HG03354 (cell line): ENCODE data around the gene FARS2.
A peak's percentile ranks its signal among the peaks of the same experiment; 100 is the strongest.

Experiments
- ATAC-seq: cut with Tn5 transposase; IDR thresholded peaks from one replicate; pipeline ENCODE4 v1.9.1; 2021; ENCODE audit warnings: mild to moderate bottlenecking; ENCODE audit not compliant: unreplicated experiment, poor library complexity, severe bottlenecking

Gene FARS2

GRCh38 chr6:5515200-5515599 lies 253.9 kb downstream of the FARS2 start:
- no peak for ATAC-seq

- ATAC-seq: no peak
These were observed 254.7 kb downstream of the FARS2 start for GRCh38 chr6:5516036-5516435.

GRCh38 chr6:5517796-5518195 lies 256.5 kb downstream of the FARS2 start:
- peak; percentile 62 for ATAC-seq

DNA sequence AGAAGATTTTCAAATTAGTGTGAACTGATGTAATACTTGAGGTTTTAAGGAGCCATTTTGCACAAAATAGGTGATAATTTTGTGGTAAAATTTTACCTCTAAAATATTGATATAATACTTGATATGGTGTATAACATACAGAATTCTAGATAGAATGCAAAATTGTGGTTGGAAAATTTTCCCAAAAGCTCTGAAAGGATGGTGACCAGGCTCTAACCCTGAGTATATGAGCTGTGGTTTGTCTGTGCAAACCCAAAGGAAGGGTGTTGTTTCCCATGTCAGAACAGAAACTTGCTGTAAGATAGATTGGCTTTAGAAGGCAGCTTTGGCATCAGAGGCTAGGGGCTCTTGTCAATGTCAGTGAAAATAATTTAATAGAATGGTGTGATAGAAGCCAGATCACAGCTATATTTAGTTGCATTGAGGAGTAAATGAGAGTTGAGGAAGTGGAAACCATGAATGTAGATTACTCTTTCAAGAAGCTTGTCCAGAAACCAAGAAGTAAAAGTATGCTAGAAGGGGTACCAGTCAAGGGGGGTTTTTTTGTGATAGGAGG lies 257.7 kb downstream of the FARS2 start:
- no peak for ATAC-seq

DNA sequence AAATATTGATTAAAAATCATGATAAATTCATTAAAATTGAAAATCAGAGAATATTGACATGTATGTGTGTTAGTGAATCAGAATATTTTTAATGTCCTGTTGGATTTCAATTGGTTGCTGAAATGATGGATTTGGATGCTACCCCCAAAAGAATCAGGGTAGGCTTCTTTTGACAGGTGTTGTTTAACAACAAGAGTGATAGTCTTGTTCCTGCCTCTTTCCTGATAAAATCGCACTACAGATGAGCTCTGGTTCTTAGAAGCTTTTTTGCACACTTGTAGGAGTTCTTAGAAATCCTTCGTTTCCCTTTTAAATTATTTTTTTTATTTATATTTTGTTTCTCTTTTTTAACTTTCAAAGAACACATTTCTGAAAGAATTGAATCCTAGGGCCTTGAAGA lies 259.5 kb downstream of the FARS2 start:
- ATAC-seq: no peak

DNA sequence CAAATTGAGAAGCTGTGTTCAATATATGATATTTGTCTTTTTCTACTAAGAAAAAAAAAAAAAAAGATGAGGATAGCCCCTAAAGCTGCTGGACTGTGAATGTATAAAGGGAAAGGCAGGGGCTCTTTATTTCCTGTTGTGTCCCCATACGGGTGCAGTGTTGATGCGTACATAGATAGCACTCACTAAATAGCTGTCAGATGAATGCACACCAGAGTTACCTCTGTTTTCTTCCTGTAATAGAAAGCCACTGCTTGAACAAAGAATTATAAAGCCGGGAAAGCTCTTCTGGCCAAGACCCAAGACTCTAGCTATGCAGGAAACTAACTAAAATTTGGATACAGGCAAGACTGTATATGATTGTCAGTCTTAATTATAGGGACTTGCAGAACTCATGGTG lies 260.0 kb downstream of the FARS2 start:
- ATAC-seq: no peak

- no peak for ATAC-seq
These were observed 260.8 kb downstream of the FARS2 start for GRCh38 chr6:5522147-5522546.

GRCh38 chr6:5524110-5524509 lies 262.8 kb downstream of the FARS2 start:
- no peak for ATAC-seq

GRCh38 chr6:5525209-5525608 lies 263.9 kb downstream of the FARS2 start:
- no peak for ATAC-seq

DNA sequence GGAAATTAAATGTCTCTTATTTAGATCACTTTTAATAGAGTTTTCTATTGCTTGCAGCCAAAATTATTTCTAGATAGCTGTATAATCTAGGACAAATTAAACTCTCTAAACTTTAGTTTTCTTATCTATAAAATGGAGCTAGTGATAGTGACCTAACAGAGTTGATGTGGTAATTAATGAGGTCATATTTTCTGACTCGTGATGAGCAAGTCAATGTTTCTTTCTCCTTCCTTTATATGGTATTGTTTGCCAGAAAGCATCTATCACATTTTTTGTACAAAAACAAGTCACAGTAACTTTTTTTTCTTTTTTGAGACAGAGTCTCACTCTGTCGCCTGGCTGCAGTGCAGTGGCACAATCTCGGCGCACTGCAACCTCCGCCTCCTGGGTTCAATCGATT lies 267.7 kb downstream of the FARS2 start:
- ATAC-seq: no peak

DNA sequence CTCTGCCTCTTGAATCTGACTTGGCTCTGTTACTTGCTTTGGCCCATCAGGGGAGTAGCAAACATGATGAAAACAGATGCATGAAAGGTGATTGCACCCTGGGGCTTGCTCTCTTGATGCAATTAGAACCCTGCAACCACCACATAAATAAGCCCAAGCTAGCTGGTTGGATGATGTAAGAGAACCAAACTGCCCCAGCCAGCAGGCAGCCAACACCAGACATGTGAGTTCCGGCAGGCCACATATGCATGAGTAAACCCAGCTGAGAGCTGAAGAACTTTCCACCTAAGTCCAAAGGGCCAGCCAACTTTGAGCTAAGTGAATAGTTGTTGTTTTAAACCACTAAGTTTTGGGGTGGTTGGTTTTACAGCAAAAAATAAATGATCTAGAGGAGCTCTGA lies 268.4 kb downstream of the FARS2 start:
- ATAC-seq: no peak

GRCh38 chr6:5531161-5531560 lies 269.8 kb downstream of the FARS2 start:
- no peak for ATAC-seq

DNA sequence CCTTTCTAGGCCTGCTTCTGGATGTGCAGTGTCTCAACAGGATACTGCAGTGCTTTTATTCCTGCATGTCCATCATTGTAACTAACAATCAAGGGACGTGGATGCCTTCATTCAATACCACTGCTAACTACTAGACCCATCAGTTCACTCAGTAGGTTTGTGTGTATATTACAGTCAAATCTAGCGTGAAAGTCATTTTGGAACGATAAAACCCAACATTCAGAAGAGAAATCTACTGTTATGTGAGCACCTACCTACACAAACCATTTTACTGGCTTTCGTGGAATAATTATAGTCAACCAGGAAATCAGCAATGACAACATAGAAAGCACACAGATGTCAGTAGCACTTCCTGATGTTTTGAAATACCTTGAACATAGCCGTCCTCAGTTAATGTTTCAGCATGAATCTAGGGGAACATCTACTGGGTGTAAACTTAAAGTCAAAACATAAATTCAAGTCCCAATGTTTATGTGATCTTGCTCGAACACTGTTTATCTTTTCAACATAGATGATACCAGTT lies 270.6 kb downstream of the FARS2 start:
- ATAC-seq: no peak

- no peak for ATAC-seq
These were observed 271.6 kb downstream of the FARS2 start for GRCh38 chr6:5532941-5533340.

GRCh38 chr6:5534643-5535042 lies 273.3 kb downstream of the FARS2 start:
- ATAC-seq: no peak

DNA sequence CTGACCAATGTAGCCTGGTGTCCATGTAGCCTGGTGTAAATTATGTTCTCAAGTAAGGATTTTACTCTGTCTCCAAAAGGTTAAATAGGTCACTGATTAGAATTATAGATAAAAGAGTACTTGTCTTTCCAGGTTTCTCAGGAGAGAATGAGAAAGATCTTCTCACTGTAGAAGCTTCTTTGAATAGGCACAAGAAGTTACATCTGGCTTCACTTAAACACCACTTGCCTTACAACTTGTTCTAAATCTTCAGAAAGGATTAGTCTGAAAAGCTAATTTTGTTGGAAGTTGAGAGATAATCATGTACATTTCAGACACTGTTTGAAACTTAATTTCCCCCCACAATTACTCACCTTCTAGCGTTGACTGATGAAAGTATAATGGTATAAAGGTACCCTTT lies 275.3 kb downstream of the FARS2 start:
- ATAC-seq: no peak

DNA sequence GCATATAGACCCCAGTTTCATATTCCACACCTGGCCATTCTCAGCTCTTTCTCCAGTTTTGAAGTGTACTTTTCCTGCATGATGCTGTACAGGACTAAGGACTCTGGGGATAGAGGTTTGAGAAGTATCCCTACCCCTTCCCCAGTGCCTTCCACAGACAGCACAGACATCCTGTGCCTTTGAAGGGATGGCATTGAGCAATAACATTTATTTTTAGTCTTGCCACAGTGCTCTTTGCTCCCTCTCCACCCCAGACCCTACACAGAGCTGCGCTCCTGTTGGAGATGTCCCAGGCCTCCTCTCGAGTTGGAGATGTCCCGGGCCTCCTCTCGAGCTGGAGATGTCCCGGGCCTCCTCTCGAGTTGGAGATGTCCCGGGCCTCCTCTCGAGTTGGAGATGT lies 275.8 kb downstream of the FARS2 start:
- no peak for ATAC-seq

DNA sequence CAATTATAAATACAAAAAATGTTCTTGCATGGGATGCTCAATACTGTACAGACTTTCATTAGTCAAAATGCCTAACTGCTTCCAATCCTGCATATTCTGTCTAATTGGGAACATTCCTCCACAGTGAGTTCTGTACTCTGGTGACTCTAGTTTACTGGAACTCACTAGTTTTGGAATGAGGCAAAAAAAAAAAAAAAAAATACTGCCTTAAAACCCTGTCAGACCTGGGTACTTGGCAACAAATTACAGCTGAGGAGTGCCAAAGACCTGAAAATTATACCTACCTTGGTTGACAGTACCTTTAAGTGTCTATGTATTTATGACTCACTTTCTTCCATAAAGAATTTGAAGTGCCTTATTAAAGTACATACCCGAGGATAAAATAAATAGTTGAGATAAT lies 276.7 kb downstream of the FARS2 start:
- ATAC-seq: no peak

DNA sequence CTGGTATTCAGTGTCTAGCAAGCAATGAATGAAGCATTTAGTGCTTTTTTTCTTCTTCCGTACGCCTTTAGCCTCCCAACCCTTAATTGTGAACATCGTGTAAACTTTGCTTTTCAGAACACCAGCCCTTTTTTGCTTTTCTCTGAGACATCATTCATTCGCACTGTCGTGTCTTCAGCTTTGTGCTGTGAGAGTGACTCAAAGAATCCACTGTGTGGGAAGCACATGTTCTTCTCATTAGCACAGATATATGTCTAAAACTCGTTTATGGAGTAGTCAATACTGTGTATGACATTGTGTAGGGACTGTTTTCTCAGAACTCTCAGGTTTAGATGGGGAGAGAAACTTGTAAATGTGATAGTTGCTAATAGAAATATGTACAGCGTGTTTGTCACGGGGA lies 279.1 kb downstream of the FARS2 start:
- ATAC-seq: no peak

DNA sequence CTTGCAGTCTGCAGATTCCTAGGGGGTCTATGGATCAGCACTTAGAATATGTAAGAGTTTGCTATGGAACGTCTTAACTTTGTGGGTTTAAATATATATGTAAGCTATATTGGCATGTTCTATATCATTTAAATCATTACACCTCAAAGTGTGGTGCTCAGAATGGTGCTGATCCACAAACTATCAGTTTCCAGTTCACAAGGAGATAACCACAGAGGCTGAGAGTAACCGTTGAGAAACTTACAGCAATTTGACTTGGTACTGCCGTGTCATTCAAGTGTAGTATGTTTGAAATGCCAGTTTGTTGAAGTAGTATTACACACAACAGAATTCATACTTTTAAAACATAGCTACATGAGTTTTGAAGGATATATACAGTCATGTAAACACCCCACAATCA lies 279.7 kb downstream of the FARS2 start:
- ATAC-seq: no peak

DNA sequence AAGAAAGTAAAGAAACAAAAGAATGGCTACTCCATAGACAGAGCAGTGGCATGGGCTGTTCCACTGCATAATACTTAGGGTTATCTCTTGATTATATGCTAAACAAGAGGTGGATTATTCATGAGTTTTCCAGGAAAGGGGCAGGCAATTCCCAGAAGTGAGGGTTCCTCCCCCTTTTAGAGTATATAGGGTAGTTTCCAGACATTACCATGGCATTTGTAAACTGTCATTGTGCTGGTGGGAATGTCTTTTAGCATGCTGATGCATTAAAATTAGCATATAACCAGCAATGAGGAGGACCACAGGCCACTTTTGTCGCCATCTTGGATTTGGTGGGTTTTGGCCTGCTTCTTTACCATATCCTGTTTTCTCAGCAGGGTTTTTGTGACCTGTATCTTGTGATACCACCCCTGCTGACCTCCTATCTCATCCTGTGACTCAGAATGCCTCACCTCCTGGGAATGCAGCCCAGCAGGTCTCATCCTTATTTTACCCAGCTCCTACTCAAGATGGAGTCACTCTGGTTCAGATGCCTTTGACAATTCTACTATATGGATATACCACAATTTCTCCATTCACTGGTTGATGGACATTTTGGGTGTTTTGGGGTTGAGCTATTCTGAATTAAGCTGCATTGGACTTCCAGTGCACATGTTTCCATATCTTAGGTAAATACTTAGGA lies 280.6 kb downstream of the FARS2 start:
- no peak for ATAC-seq

- no peak for ATAC-seq
These were observed 286.2 kb downstream of the FARS2 start for GRCh38 chr6:5547556-5547955.
